Astrocyte of the spinal cord (primary cell): ENCODE measurements around the gene SGO2.
"Not testable (repeated sequence)": the region's sequence is repeated elsewhere in the genome, so short reads cannot be mapped to it uniquely, and the experiment has no call there.

Experiments used
- DNase-seq: peaks from one replicate; pipeline ENCODE4 v3.0.0; 2011; ENCODE audit warnings: low read depth, low spot score
- H3K4me3 ChIP-seq: 2 replicates; pipeline ENCODE4 v1.5.1; 2011; ENCODE audit warnings: low read depth, mild to moderate bottlenecking, low read length, moderate library complexity
- in situ Hi-C: cut with HindIII; loops from 2 replicates; pipeline ENCODE4 v1.10.0; 2017; ENCODE audit warnings: low sequenced_read_pairs
- TF ChIP-seq, protein P1 (sequence below): IDR thresholded peaks from 2 replicates; pipeline ENCODE4 v1.5.1; 2012; ENCODE audit warnings: low read depth, mild to moderate bottlenecking, low read length, inconsistent platforms

The SGO2 gene

DNA sequence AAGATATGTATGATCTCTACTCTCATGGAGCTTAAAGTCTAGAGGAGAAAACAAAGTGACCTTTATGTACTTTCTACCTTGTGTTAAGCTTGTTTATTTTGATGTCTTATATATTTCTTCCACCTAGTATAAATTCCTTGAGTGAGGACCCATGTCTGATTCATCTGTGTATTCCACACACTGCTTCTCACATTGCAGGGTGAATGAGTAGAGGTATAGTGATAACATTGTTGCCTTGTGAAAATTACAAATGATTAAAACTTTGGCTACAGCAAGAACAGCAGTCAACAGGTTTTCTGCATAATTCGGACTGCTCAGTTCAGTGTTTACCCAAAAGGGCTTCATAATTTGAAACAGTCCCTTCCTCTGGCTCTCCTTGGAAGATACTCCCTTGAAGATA is 96.1 kb downstream of the SGO2 start:
- TF ChIP-seq, protein P1, sequence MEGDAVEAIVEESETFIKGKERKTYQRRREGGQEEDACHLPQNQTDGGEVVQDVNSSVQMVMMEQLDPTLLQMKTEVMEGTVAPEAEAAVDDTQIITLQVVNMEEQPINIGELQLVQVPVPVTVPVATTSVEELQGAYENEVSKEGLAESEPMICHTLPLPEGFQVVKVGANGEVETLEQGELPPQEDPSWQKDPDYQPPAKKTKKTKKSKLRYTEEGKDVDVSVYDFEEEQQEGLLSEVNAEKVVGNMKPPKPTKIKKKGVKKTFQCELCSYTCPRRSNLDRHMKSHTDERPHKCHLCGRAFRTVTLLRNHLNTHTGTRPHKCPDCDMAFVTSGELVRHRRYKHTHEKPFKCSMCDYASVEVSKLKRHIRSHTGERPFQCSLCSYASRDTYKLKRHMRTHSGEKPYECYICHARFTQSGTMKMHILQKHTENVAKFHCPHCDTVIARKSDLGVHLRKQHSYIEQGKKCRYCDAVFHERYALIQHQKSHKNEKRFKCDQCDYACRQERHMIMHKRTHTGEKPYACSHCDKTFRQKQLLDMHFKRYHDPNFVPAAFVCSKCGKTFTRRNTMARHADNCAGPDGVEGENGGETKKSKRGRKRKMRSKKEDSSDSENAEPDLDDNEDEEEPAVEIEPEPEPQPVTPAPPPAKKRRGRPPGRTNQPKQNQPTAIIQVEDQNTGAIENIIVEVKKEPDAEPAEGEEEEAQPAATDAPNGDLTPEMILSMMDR = no peak
- DNase-seq = no peak
- in situ Hi-C loops = no loop called here
- no peak overlapping the region for H3K4me3 ChIP-seq

DNA sequence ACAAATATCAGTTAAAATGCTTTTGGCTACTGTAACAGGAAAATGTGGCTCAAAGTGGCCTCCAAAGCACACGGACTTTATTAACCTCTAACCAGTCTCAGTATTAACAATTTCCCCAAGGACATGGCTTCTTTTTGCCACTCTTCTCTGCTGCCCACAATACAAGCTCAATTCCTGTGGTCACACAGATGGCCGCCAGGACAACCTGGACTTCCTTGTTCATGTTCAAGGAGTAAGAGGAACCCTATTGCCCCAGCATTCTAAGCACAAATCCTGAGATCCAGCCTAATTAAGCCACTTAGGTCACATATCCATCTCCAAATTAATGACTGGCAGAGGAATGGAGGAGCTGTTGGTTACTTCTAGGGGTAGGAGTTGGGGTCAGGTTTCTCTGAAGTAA is 98.0 kb downstream of the SGO2 start:
- DNase-seq = no peak
- TF ChIP-seq, protein P1 = no peak
- no peak overlapping the region for H3K4me3 ChIP-seq
- in situ Hi-C loops = no loop called here

DNA sequence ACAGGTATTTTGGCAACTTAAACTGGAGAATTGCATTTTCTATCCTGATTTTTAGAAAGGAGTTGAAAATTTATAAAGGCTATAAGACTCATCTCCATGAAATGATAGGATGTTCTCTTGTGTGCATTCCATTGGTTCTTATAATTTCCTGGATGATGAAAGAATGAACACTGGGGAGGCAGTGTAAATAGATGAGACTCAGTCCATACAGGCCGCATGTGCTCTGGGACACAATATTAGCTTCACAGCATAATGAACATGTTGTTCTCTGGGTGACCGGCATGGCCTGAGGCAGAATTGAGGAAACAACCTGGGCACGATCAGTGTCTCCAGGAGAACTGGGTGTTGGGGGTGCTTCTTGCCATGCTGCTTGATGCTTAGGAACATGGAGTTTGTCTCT is 98.7 kb downstream of the SGO2 start:
- in situ Hi-C loops = no loop called here
- no peak overlapping the region for H3K4me3 ChIP-seq
- TF ChIP-seq, protein P1 = no peak
- DNase-seq = peak; percentile 67

DNA sequence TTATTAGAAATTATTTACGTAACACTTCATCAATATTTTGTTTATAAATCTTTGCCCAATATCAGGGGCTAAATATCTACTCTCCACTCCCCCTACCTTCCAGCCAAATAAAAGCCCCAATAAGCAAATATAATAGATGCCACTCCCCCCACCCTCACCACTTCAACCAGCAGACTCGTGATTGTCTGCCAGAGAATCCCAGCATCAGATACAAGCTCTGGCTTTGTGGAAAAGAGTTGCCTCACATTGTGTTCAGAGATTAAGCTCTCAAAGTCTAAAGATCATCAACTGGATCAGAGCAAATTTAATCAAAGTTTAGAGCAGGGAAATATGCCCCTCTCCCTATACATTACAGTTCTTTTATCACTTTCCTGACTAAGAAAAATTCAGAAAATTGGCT is 99.3 kb downstream of the SGO2 start:
- TF ChIP-seq, protein P1 = no peak
- H3K4me3 ChIP-seq = no peak overlapping the region
- DNase-seq = no peak
- in situ Hi-C loops = no loop called here

DNA sequence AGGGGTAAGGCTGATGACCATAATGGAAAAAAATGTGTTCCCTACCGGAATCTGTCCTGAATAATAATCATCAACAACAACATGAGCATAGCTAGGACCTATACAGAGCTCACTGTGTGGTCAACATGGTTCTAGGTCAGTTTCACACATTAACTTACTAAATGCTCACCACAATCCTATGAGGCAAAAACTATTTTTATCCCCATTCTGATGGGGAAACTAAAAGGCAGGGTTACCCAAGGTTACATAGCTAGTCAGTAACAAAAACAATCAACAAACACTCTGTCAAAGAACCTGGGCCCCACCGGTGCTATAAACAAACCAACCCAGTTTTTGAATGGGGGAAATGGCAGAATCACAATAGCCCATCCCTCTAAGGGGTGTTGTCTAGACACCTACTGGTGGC is 100.0 kb downstream of the SGO2 start:
- TF ChIP-seq, protein P1 = no peak
- no peak for DNase-seq
- H3K4me3 ChIP-seq = no peak overlapping the region
- in situ Hi-C loops = no loop called here

DNA sequence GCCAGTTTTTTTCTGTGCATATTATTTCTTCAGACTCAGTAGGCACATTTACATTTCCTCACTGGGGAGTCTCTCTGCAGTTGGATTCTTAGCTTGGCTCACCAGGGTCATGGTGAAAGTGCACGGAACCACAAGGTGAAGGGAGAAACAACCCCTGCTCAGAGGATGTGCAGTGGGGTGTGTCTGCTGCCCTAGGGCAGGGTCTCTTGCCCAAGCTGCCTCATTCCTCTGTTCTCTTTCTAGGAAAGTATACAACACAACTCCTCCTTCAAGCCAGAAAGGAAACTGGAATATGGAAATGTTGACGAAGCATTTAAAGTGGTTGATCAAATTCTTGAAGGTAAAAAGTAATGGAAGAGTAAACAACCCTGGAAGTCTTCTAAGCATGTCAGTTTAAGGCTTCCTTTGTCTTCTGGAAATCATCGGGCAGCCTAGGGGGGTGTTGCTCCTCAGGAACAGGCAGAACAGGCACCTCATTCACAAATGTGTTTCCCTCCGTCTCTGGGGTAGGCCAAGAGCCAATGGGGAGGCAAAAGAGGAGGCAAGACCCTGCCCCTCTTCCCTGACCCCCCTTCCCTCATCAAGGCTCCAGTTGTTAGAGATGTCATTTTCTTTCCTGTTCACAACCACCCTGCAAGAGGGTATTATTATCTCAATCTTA is 101.2 kb downstream of the SGO2 start:
- TF ChIP-seq, protein P1 = no peak
- in situ Hi-C loops = no loop called here
- DNase-seq = no peak
- H3K4me3 ChIP-seq = no peak overlapping the region

DNA sequence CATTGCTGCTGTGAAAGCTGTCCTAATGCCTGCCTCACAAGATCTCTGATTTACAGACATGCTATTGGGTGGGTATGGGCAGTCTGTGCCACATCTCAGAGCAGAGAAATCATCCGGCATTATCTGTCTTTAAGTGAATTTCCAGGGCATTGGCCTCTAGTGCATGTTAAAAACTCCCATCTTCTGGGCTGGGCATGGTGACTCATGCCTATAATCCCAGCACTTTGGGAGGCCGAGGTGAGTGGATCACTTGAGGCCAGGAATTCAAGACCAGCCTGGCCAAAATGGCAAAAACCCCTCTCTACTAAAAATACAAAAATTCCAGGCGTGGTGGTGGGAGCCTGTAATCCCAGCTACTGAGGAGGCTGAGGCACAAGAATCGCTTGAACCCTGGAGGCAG is 102.5 kb downstream of the SGO2 start:
- in situ Hi-C loops, H3K4me3 ChIP-seq, DNase-seq: not testable (repeated sequence)
